Measurements from ENCODE around the gene CDK14.

GRCh38 chr7:90739716-90740115 lies 143.6 kb downstream of the CDK14 start:
- TF ChIP-seq POLR2A (IDR thresholded peaks at IDR 0.05): no peak
- TF ChIP-seq CTCF (IDR thresholded peaks at IDR 0.05): no peak
